IMR-90 (cell line): Measurements from ENCODE around the gene TMEM139. TPM values are rescaled to one million over a fixed set of nuclear protein-coding genes. Genes with fewer than 3 reads are reported as not detected.

Source experiments
- ATAC-seq: fragments of 200-7000 bp; cut with Tn5 transposase; 2 replicates; pipeline ENCODE4 v1.9.1; 2020; ENCODE audit warnings: low read depth, mild to moderate bottlenecking, moderate library complexity
- BruUV-seq: library from RNA; stranded (reverse); fragments of 400-500 nt; replicated peaks from 2 replicates; lab custom pipeline; 2021; lab: Mats Ljungman, UMichigan
- CTCF ChIA-PET: fragments of 300-600 bp; formaldehyde crosslinking; extraction: SDS; loops from one replicate; lab custom pipeline; 2021; ENCODE audit warnings: antibody characterized with exemption; lab: Yijun Ruan, JAX
- POLR2A ChIA-PET: fragments of 300-600 bp; sonication (Branson Sonifier 250); formaldehyde crosslinking; loops from one replicate; lab custom pipeline; 2022; ENCODE audit warnings: antibody characterized with exemption; ENCODE audit not compliant: unreplicated experiment; lab: Charles Lee
- DNase-seq: peaks from one replicate; pipeline ENCODE4 v3.0.0; 2013
- H2AFZ ChIP-seq: replicated peaks from 2 replicates; pipeline ENCODE3; 2013; ENCODE audit warnings: low read length, mild to moderate bottlenecking; ENCODE audit not compliant: poor library complexity
- H2AK5ac ChIP-seq: 2 replicates; pipeline ENCODE4 v1.6.1; 2013; ENCODE audit warnings: low read depth, low read length, inconsistent platforms
- H2AK9ac ChIP-seq: replicated peaks from 2 replicates; pipeline ENCODE3; 2013; ENCODE audit warnings: mild to moderate bottlenecking, low read depth, low read length, moderate library complexity; ENCODE audit not compliant: poor library complexity
- H2BK120ac ChIP-seq: 2 replicates; pipeline ENCODE4 v1.6.1; 2013; ENCODE audit warnings: low read depth, low read length, inconsistent platforms
- H2BK15ac ChIP-seq: 3 replicates; pipeline ENCODE4 v1.6.1; 2013; ENCODE audit warnings: low read depth, low read length, inconsistent platforms
- H2BK20ac ChIP-seq: 2 replicates; pipeline ENCODE4 v1.6.1; 2013; ENCODE audit warnings: low read depth, mild to moderate bottlenecking, inconsistent platforms, low read length, moderate library complexity
- H2BK5ac ChIP-seq: 2 replicates; pipeline ENCODE4 v1.6.1; 2013; ENCODE audit warnings: mild to moderate bottlenecking, low read depth, low read length, inconsistent platforms; ENCODE audit not compliant: poor library complexity, severe bottlenecking
- H3K14ac ChIP-seq: replicated peaks from 2 replicates; pipeline ENCODE4 v1.6.1; 2013; ENCODE audit warnings: low read depth, low read length, inconsistent platforms
- H3K18ac ChIP-seq: 2 replicates; pipeline ENCODE4 v1.6.1; 2013; ENCODE audit warnings: low read depth, low read length, control low read depth
- H3K23ac ChIP-seq: 2 replicates; pipeline ENCODE4 v1.6.1; 2013; ENCODE audit warnings: low read depth, low read length, inconsistent platforms
- H3K27ac ChIP-seq: 2 replicates; pipeline ENCODE4 v1.5.1; 2013; ENCODE audit warnings: mild to moderate bottlenecking, control low read depth, low read length; ENCODE audit not compliant: insufficient read depth
- H3K27me3 ChIP-seq: 2 replicates; pipeline ENCODE4 v1.6.1; 2013; ENCODE audit warnings: low read length; ENCODE audit not compliant: control insufficient read depth, insufficient read depth
- H3K36me3 ChIP-seq: 2 replicates; pipeline ENCODE4 v1.6.1; 2013; ENCODE audit warnings: low read length, mixed read lengths; ENCODE audit not compliant: control insufficient read depth, insufficient read depth
- H3K4ac ChIP-seq: 2 replicates; pipeline ENCODE4 v1.6.1; 2013; ENCODE audit warnings: low read depth, low read length, inconsistent platforms
- H3K4me1 ChIP-seq: 2 replicates; pipeline ENCODE4 v1.6.1; 2013; ENCODE audit warnings: low read length, mixed read lengths; ENCODE audit not compliant: control insufficient read depth, insufficient read depth
- H3K4me2 ChIP-seq: 2 replicates; pipeline ENCODE4 v1.6.1; 2013; ENCODE audit warnings: low read depth, mild to moderate bottlenecking, control low read depth, low read length, moderate library complexity
- H3K4me3 ChIP-seq: 2 replicates; pipeline ENCODE4 v1.5.1; 2013; ENCODE audit warnings: low read depth, mild to moderate bottlenecking, control low read depth, low read length, moderate library complexity; ENCODE audit not compliant: insufficient read depth
- H3K56ac ChIP-seq: 2 replicates; pipeline ENCODE4 v1.6.1; 2013; ENCODE audit warnings: low read length, inconsistent platforms; ENCODE audit not compliant: insufficient read depth; ENCODE audit errors: extremely low read depth
- H3K79me1 ChIP-seq, 2 experiments: 2 replicates each; pipeline ENCODE4 v1.6.1; 2013; ENCODE audit warnings: low read length in 2 of 2, inconsistent platforms in 1 of 2, low read depth in 1 of 2
- H3K9ac ChIP-seq: 2 replicates; pipeline ENCODE4 v1.6.1; 2013; ENCODE audit warnings: low read depth, low read length, control low read depth
- H3K9me1 ChIP-seq: 2 replicates; pipeline ENCODE4 v1.6.1; 2013; ENCODE audit warnings: low read length, inconsistent platforms; ENCODE audit not compliant: insufficient read depth
- H3K9me3 ChIP-seq: 2 replicates; pipeline ENCODE4 v1.6.1; 2013; ENCODE audit warnings: low read length; ENCODE audit not compliant: control insufficient read depth, insufficient read depth
- H4K20me1 ChIP-seq: 2 replicates; pipeline ENCODE4 v1.6.1; 2013; ENCODE audit warnings: low read length, inconsistent platforms; ENCODE audit not compliant: insufficient read depth
- H4K5ac ChIP-seq: 2 replicates; pipeline ENCODE4 v1.6.1; 2013; ENCODE audit warnings: mild to moderate bottlenecking, low read depth, low read length, control low read depth
- H4K8ac ChIP-seq, 2 experiments: 2 replicates each; pipeline ENCODE4 v1.6.1; 2013; ENCODE audit warnings: low read depth in 2 of 2, low read length in 2 of 2, control low read depth in 1 of 2, inconsistent platforms in 1 of 2
- H4K91ac ChIP-seq: 2 replicates; pipeline ENCODE4 v1.6.1; 2013; ENCODE audit warnings: low read depth, low read length, inconsistent platforms; ENCODE audit not compliant: insufficient read depth
- CTCF ChIP-seq: conservative IDR thresholded peaks from 2 replicates; pipeline ENCODE4 v1.5.1; 2012; ENCODE audit warnings: mild to moderate bottlenecking, low read depth, low read length, improper control_type of control experiment
- MXI1 ChIP-seq: IDR thresholded peaks from 2 replicates; pipeline ENCODE4 v1.6.1; 2012; ENCODE audit warnings: low read depth, mild to moderate bottlenecking, low read length, moderate library complexity, borderline replicate concordance
- NFE2L2 ChIP-seq: fragments of 150-350 bp; IDR thresholded peaks from 2 replicates; pipeline ENCODE4 v1.6.1; 2016; ENCODE audit warnings: low read depth, mild to moderate bottlenecking, low read length
- POLR2A ChIP-seq: IDR thresholded peaks from 2 replicates; pipeline ENCODE4 v1.6.1; 2012; ENCODE audit warnings: mild to moderate bottlenecking, low read depth, low read length
- WGBS, 2 experiments: methylation state at CpG; one replicate each; pipeline versions ENCODE4 v1.1.5 to v1.1.7; 2013; ENCODE audit warnings: missing lambda C conversion rate in 2 of 2; ENCODE audit not compliant: insufficient read length in 1 of 2; ENCODE audit errors: extremely low coverage in 2 of 2; 5-methylcytosine and 5-hydroxymethylcytosine counted together
- dilution Hi-C: fragments of 300-500 bp; cut with HindIII; formaldehyde crosslinking; loops from one replicate; pipeline ENCODE4 v1.14.3; 2018; ENCODE audit warnings: low sequenced_read_pairs; ENCODE audit not compliant: unreplicated experiment
- in situ Hi-C: fragments of 300-500 bp; cut with MboI; formaldehyde crosslinking; loops from 3 replicates; pipeline ENCODE4 v1.14.3; 2019; ENCODE audit warnings: low sequenced_read_pairs, inconsistent platforms, mixed read lengths
- intact Hi-C: fragments of 100-400 bp; cut with micrococcal nuclease; formaldehyde crosslinking; loops from 2 replicates; pipeline ENCODE4 v1.10.0; 2022
- polyA plus RNA-seq, 3 experiments: library from polyadenylated mRNA; depleted of rRNA; stranded (reverse); fragments of >200 nt; gene quantifications; 2 replicates each; pipeline ENCODE4 v1.2.3, GENCODE V29; 2012; ENCODE audit warnings: low replicate concordance in 1 of 3
- total RNA-seq: library from RNA; depleted of rRNA; stranded (reverse); fragments of >200 nt; gene quantifications from 2 replicates; pipeline ENCODE4 v1.2.3, GENCODE V29; 2012

TMEM139 gene
- total and polyA plus RNA-seq, 2 of the 4 experiments (the other 2 are of a cell fraction): 0.07 TPM; not detected in 1

DNA sequence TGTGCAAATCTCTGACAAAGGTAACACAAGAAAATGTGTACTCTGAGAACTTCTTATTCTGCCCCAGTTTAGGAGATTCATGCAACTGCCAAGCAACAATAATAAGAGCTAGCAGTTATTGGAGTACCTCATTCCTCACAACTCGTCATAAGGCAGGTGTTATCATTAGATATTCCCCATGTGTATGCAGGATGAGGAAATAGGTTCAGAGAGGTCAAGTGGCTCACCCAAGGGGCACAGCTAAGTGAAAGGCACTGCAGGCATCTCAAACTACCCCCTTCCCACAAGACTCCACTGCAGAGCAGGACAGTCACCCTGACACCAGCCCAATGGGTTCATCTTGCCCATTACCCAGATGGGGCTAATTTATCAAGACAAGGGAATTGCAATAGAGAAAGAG, 22.9 kb upstream of the TMEM139 start:
- intact Hi-C loops: no loop called here

More for the DNA sequence above, 22.9 kb upstream of the TMEM139 start:
- DNase-seq: no peak
- no peak overlapping the region for H3K14ac ChIP-seq
- ChIA-PET POLR2A (no interaction called here), CTCF (interaction anchor here (1.8 kb wide), 1 partner anchor 21 kb away, joined by 4 read pairs; no protein-coding TSS in a partner anchor)
- H2BK15ac ChIP-seq: no peak overlapping the region
- no peak overlapping the region for H3K4me3 ChIP-seq
- H3K27ac ChIP-seq: no peak overlapping the region
- no peak for ATAC-seq
- no peak overlapping the region for H3K4ac ChIP-seq
- no peak overlapping the region for H3K23ac ChIP-seq
- no peaks in the 10 kb centered on the region for H4K20me1 ChIP-seq
- H2BK120ac ChIP-seq: no peak overlapping the region
- H3K9me1 ChIP-seq: peaks cover 4% of the 10 kb centered on the region; the same call in 1 of the 2 replicates
- H3K9me3 ChIP-seq: no peaks in the 10 kb centered on the region
- H3K9ac ChIP-seq: no peak overlapping the region
- no TSS peak for BruUV-seq
- peaks cover 2% of the 10 kb centered on the region for H3K4me1 ChIP-seq
- no peak overlapping the region for H3K18ac ChIP-seq
- TF ChIP-seq NFE2L2: no peak
- TF ChIP-seq POLR2A: no peak
- TF ChIP-seq CTCF: no peak
- no peak for TF ChIP-seq MXI1
- no peak overlapping the region for H3K4me2 ChIP-seq
- in situ Hi-C loops: no loop called here
- dilution Hi-C loops: no loop called here
- no CpG with 5 or more reads among the region's 1 CpG for WGBS, 2 experiments
- no peaks in the 10 kb centered on the region for H3K27me3 ChIP-seq
- peaks cover under 1% of the 10 kb centered on the region for H3K36me3 ChIP-seq
- H2AK5ac ChIP-seq: no peak overlapping the region
- H4K5ac ChIP-seq: no peak overlapping the region
- peaks cover 0 to 17% of the 10 kb centered on the region in 2 experiments for H3K79me1 ChIP-seq
- no peak overlapping the region for H2BK20ac ChIP-seq
- H3K56ac ChIP-seq: no peak overlapping the region
- no peak overlapping the region for H2BK5ac ChIP-seq
- H2AFZ ChIP-seq: no peak overlapping the region
- H2AK9ac ChIP-seq: no peak overlapping the region
- H4K91ac ChIP-seq: no peak overlapping the region
- no peak overlapping the region for H4K8ac ChIP-seq
